Thoracic aorta (tissue), 2 donors: ENCODE measurements around the gene GRK1. TPM values are rescaled to one million over a fixed set of nuclear protein-coding genes. Genes with fewer than 3 reads are reported as not detected.

Source experiments
- ATAC-seq: fragments of 150-250 bp; one replicate; pipeline ENCODE4 v1.8.0; 2017; ENCODE audit warnings: low read depth; ENCODE audit not compliant: insufficient number of reproducible peaks, low FRiP score
- DNase-seq: peaks from one replicate; pipeline ENCODE4 v3.0.0-alpha.2; 2020; ENCODE audit warnings: low spot score
- H3K27ac ChIP-seq, 2 donors: fragments of 200-600 bp; sonication (generic); 1 replicate in 1 of 2; 2 replicates in 1 of 2; pipeline ENCODE4 v1.5.1; 2016; ENCODE audit warnings: mild to moderate bottlenecking in 2 of 2, moderate library complexity in 2 of 2
- H3K27me3 ChIP-seq: fragments of 200-600 bp; sonication (generic); replicated peaks from 2 replicates; pipeline ENCODE4 v1.6.0; 2016; ENCODE audit warnings: mild to moderate bottlenecking; ENCODE audit not compliant: insufficient read depth
- H3K36me3 ChIP-seq: fragments of 200-600 bp; sonication (generic); one replicate; pipeline ENCODE4 v1.5.1; 2016
- H3K4me1 ChIP-seq, 2 donors: fragments of 200-600 bp; sonication (generic); 1 replicate in 1 of 2; 2 replicates in 1 of 2; pipeline versions ENCODE4 v1.5.1 to v1.6.0; 2016; ENCODE audit warnings: low read depth in 2 of 2, mild to moderate bottlenecking in 1 of 2; ENCODE audit not compliant: control insufficient read depth in 1 of 2
- H3K4me3 ChIP-seq: fragments of 200-600 bp; sonication (generic); 2 replicates; pipeline ENCODE4 v1.5.1; 2016; ENCODE audit warnings: mild to moderate bottlenecking
- H3K9me3 ChIP-seq: fragments of 200-600 bp; sonication (generic); 2 replicates; pipeline ENCODE4 v1.5.1; 2016
- total RNA-seq, 2 donors: library from RNA; depleted of rRNA; stranded (reverse); fragments of >200 nt; gene quantifications; one replicate each; pipeline versions ENCODE4 v1.1.0 to v1.2.3, GENCODE V29; 2016
- TF ChIP-seq, protein P1 (sequence below): fragments of 200-600 bp; sonication (generic); IDR thresholded peaks from one replicate; pipeline ENCODE4 v1.5.1; 2019; ENCODE audit warnings: antibody characterized with exemption

Gene GRK1
- total RNA-seq, 2 donors from 2014 or later = not detected

DNA sequence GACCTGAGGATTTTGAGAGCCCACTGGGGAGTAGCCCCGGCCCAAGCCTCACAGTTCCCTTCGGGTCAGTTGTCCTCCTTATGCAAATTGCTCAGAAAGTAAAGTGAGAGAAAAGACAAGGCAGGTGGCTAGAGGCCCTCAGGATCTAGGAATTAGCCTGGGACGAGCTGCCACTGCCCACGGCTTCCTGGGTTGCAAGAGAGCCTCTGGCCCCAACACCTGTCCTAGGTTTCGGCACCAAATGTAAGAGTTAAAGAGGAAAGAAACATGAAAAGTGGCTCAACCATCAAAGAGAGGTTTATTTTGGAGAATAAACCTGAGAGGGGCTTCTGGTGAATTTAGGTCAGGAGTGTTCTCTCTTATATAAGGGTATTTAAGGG lies 117.6 kb downstream of the GRK1 start:
- Histone ChIP-seq H3K27me3 (no peaks in the 10 kb centered on the region), H3K9me3 (no peaks in the 10 kb centered on the region), H3K36me3 (no peaks in the 10 kb centered on the region), H3K4me3 (no peak overlapping the region), H3K27ac (no peak overlapping the region), H3K4me1 (no peaks in the 10 kb centered on the region)
- TF ChIP-seq, protein P1, sequence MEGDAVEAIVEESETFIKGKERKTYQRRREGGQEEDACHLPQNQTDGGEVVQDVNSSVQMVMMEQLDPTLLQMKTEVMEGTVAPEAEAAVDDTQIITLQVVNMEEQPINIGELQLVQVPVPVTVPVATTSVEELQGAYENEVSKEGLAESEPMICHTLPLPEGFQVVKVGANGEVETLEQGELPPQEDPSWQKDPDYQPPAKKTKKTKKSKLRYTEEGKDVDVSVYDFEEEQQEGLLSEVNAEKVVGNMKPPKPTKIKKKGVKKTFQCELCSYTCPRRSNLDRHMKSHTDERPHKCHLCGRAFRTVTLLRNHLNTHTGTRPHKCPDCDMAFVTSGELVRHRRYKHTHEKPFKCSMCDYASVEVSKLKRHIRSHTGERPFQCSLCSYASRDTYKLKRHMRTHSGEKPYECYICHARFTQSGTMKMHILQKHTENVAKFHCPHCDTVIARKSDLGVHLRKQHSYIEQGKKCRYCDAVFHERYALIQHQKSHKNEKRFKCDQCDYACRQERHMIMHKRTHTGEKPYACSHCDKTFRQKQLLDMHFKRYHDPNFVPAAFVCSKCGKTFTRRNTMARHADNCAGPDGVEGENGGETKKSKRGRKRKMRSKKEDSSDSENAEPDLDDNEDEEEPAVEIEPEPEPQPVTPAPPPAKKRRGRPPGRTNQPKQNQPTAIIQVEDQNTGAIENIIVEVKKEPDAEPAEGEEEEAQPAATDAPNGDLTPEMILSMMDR = no peak
- DNase-seq (no peak), ATAC-seq (no peak)

DNA sequence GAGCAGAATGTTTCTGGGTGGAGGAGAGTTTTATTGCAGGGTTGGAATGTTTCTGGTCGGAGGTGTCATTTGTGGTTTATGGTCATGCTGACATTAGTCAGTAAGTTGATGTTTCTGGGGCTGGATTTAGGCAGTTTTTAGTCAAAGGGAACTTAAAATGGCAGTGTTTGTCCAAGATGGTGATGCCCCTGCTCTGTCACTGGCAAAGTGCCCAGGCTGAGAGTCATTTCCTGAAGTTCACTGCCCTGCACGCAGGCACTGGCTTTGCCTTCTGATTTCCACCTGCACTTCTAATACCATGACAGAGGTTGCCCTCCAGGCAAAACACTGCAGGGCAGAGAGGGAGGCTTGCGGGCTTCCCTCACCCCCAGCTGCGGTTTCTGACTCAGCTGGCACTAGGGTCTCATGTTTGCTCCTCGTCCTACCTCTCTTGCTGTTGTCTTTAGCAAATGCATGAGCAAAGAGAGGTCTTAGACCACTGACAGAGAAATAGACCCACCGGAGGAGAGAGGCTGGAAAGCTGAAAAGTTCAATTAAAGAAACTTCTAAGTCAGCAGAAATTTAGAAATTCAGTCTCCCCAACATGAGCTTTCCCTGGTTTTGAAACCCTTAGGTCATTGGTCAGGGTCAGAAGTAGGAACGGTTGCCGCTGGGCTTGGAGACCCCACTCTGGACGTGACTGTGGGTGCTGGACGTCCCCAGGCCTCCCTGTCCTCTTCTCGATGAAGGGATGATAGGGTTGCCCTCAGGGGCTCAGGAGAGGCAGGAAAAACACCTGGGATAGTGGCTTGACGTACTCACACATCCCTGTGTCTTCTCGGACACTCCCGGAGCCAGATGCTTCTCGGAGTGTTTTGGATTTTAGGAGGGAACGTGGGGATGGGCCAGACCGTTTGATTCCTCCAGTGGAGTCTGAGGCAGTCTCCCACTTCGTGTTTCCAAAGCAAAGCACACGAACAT lies 118.3 kb downstream of the GRK1 start:
- no peak for DNase-seq
- Histone ChIP-seq H3K27me3 (no peaks in the 10 kb centered on the region), H3K27ac (no peak overlapping the region), H3K4me1 (no peaks in the 10 kb centered on the region), H3K4me3 (no peak overlapping the region), H3K9me3 (no peaks in the 10 kb centered on the region), H3K36me3 (no peaks in the 10 kb centered on the region)
- TF ChIP-seq, protein P1 = no peak
- no peak for ATAC-seq

DNA sequence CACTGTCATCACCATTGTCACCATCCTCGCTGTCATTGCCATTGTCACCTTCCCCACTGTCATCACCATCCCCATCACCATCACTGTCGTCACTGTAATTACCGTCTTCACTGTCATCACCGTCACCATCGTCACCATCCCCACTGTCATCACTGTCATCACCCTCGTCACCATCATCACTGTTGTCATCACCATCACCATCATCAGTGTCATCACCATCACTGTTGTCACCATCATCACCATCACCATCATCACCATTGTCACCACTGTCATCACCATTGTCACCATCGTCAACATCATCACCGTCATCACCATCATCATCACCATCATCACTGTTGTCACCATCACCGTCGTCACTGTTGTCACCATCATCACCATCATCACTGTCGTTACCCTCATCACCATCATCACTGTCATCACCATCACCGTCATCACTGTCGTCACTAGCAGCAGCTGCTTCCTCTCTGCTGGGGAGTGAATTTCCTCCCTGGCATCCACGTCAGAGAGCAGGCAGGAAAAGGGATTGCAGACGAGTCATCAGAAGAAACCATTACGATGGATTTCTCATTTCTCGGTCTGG lies 119.3 kb downstream of the GRK1 start:
- H3K4me3 ChIP-seq = no peak overlapping the region
- no peaks in the 10 kb centered on the region for H3K27me3 ChIP-seq
- TF ChIP-seq, protein P1 = no peak
- ATAC-seq = no peak
- H3K4me1 ChIP-seq = no peaks in the 10 kb centered on the region
- H3K9me3 ChIP-seq = no peaks in the 10 kb centered on the region
- no peak overlapping the region for H3K27ac ChIP-seq
- no peaks in the 10 kb centered on the region for H3K36me3 ChIP-seq
- DNase-seq = no peak

Other genes starting within 250 kb of the GRK1 start
- 10 to 100 TPM; 11.8 to 12.6 TPM for gene ADPRHL1, start 213.7 kb upstream of the GRK1 start, total RNA-seq
- gene DCUN1D2, start 176.5 kb upstream of the GRK1 start, total RNA-seq = 10 to 100 TPM in 1 of 2 donors, 1 to 10 TPM in 1; 7.3 to 29.8 TPM
- gene TFDP1, start 82.5 kb upstream of the GRK1 start, total RNA-seq = 10 to 100 TPM; 39.3 to 49.3 TPM
- under 1 TPM in 1 of 2 donors, not detected in 1; 0.85 TPM for gene ATP4B, start 9.0 kb upstream of the GRK1 start, total RNA-seq
- gene TMEM255B, start 92.0 kb downstream of the GRK1 start, total RNA-seq = 10 to 100 TPM; 11.2 to 14.9 TPM
- gene GAS6, start 196.9 kb downstream of the GRK1 start, total RNA-seq = 1,000 to 10,000 TPM in 1 of 2 donors, 100 to 1,000 TPM in 1; 854 to 1,319 TPM